Measurements from ENCODE around the gene HECW1. TPM values are rescaled to one million over a fixed set of nuclear protein-coding genes. Genes with fewer than 3 reads are reported as not detected.

The HECW1 gene
- total RNA-seq, 3 donors from 2014 or later (not counting 1 experiment from before 2014, with no cell fraction given): not detected

GRCh38 chr7:43489257-43489656, 376.8 kb downstream of the HECW1 start:
- Mint-ChIP-seq H3K27ac (no peak overlapping the region), H3K4me1 (no peaks in the 10 kb centered on the region), H3K36me3 (no peaks in the 10 kb centered on the region), H3K27me3 (ENCODE audit: low read depth in 2 of 2) (peaks cover 5 to 25% of the 10 kb centered on the region in 2 donors), H3K4me3 (no peak overlapping the region), H3K9me3 (no peaks in the 10 kb centered on the region)
- intact Hi-C loops (cut with micrococcal nuclease): no loop called here
- H3K9me3 ChIP-seq (ENCODE audit: control insufficient read depth, insufficient read depth, low read length): no peaks in the 10 kb centered on the region
- DNase-seq (no peak), ATAC-seq (no peak)
- no peak overlapping the region for H3K4me3 ChIP-seq (ENCODE audit: low read length)
- no peaks in the 10 kb centered on the region for H3K36me3 ChIP-seq (ENCODE audit: control insufficient read depth, insufficient read depth, low read length)
- no peak for TF ChIP-seq CTCF (IDR thresholded peaks at IDR 0.05)
- H3K4me1 ChIP-seq (ENCODE audit: control insufficient read depth, insufficient read depth, low read length): no peaks in the 10 kb centered on the region
- no peaks in the 10 kb centered on the region for H3K27me3 ChIP-seq (ENCODE audit: control insufficient read depth, insufficient read depth, low read length)
- no peak overlapping the region for H3K27ac ChIP-seq (ENCODE audit: low read length)
- no CpG with 5 or more reads among the region's 1 CpG for WGBS (ENCODE audit: insufficient coverage)

- Histone ChIP-seq H3K4me1 (ENCODE audit: control insufficient read depth, insufficient read depth, low read length) (no peaks in the 10 kb centered on the region), H3K27me3 (ENCODE audit: control insufficient read depth, insufficient read depth, low read length) (no peaks in the 10 kb centered on the region), H3K36me3 (ENCODE audit: control insufficient read depth, insufficient read depth, low read length) (no peaks in the 10 kb centered on the region), H3K9me3 (ENCODE audit: control insufficient read depth, insufficient read depth, low read length) (no peaks in the 10 kb centered on the region), H3K4me3 (ENCODE audit: low read length) (no peak overlapping the region), H3K27ac (ENCODE audit: low read length) (no peak overlapping the region)
- WGBS (ENCODE audit: insufficient coverage): 97% methylated on average over 3 of the region's 3 CpGs
- no peak overlapping the region for H3K4me3 Mint-ChIP-seq
- ATAC-seq (no peak), DNase-seq (no peak)
- H3K27me3 Mint-ChIP-seq (ENCODE audit: low read depth in 2 of 2): peaks cover 6 to 28% of the 10 kb centered on the region in 2 donors
- intact Hi-C loops (cut with micrococcal nuclease): no loop called here
- no peaks in the 10 kb centered on the region for H3K4me1 Mint-ChIP-seq
- no peak for TF ChIP-seq CTCF (IDR thresholded peaks at IDR 0.05)
- no peak overlapping the region for H3K27ac Mint-ChIP-seq
- H3K9me3 Mint-ChIP-seq: no peaks in the 10 kb centered on the region
- no peaks in the 10 kb centered on the region for H3K36me3 Mint-ChIP-seq
Observed at GRCh38 chr7:43490016-43490415, 377.6 kb downstream of the HECW1 start.

- no peak overlapping the region for H3K4me3 Mint-ChIP-seq
- intact Hi-C loops (cut with micrococcal nuclease): no loop called here
Observed at GRCh38 chr7:43491123-43491522, 378.7 kb downstream of the HECW1 start.

More at GRCh38 chr7:43491123-43491522, 378.7 kb downstream of the HECW1 start:
- H3K27ac ChIP-seq (ENCODE audit: low read length): no peak overlapping the region
- H3K4me3 ChIP-seq (ENCODE audit: low read length): no peak overlapping the region
- no peaks in the 10 kb centered on the region for H3K4me1 ChIP-seq (ENCODE audit: control insufficient read depth, insufficient read depth, low read length)
- TF ChIP-seq CTCF (IDR thresholded peaks at IDR 0.05): no peak
- no peaks in the 10 kb centered on the region for H3K27me3 ChIP-seq (ENCODE audit: control insufficient read depth, insufficient read depth, low read length)
- no peaks in the 10 kb centered on the region for H3K4me1 Mint-ChIP-seq
- ATAC-seq (no peak), DNase-seq (no peak)
- no peaks in the 10 kb centered on the region for H3K9me3 Mint-ChIP-seq
- no peaks in the 10 kb centered on the region for H3K36me3 ChIP-seq (ENCODE audit: control insufficient read depth, insufficient read depth, low read length)
- no peak overlapping the region for H3K27ac Mint-ChIP-seq
- peaks cover 10 to 28% of the 10 kb centered on the region in 2 donors for H3K27me3 Mint-ChIP-seq (ENCODE audit: low read depth in 2 of 2)
- H3K9me3 ChIP-seq (ENCODE audit: control insufficient read depth, insufficient read depth, low read length): no peaks in the 10 kb centered on the region
- no peaks in the 10 kb centered on the region for H3K36me3 Mint-ChIP-seq
- 90% methylated on average over 1 of the region's 2 CpGs for WGBS (ENCODE audit: insufficient coverage)

Data from natural killer cell (primary cell).